Measurements from ENCODE around the gene CMTM6.

CMTM6 gene

GRCh38 chr3:32455609-32456428, 46.8 kb downstream of the CMTM6 start:
- H3K4me3 ChIP-seq (ENCODE audit: low read length in 2 of 2) = no peak overlapping the region
- no peaks in the 10 kb centered on the region for H3K36me3 ChIP-seq (ENCODE audit: control insufficient read depth in 2 of 2, insufficient read depth in 2 of 2, low read length in 2 of 2)

GRCh38 chr3:32454731-32455608, 47.7 kb downstream of the CMTM6 start:
- no peaks in the 10 kb centered on the region for H3K36me3 ChIP-seq (ENCODE audit: control insufficient read depth in 2 of 2, insufficient read depth in 2 of 2, low read length in 2 of 2)
- peaks cover 11% of the 10 kb centered on the region for H3K4me1 ChIP-seq (ENCODE audit: control insufficient read depth, insufficient read depth, low read length)
- H3K9me3 ChIP-seq (ENCODE audit: control insufficient read depth in 2 of 2, low read length in 2 of 2) = no peaks in the 10 kb centered on the region
- peak overlapping the region; percentile 6 to 40 for H3K4me3 ChIP-seq (ENCODE audit: low read length in 2 of 2)
- peaks cover 7 to 10% of the 10 kb centered on the region in 2 donors for H3K27me3 ChIP-seq (ENCODE audit: control insufficient read depth in 1 of 2, insufficient read depth in 2 of 2, low read length in 2 of 2)
- H3K27ac ChIP-seq (ENCODE audit: low read length) = no peak overlapping the region
- no peak overlapping the region for H3K9ac ChIP-seq (ENCODE audit: low read length in 2 of 2)

More at GRCh38 chr3:32455609-32456428, 46.8 kb downstream of the CMTM6 start:
- peaks cover 11% of the 10 kb centered on the region for H3K4me1 ChIP-seq (ENCODE audit: control insufficient read depth, insufficient read depth, low read length)
- H3K27ac ChIP-seq (ENCODE audit: low read length) = no peak overlapping the region
- H3K9ac ChIP-seq (ENCODE audit: low read length in 2 of 2) = no peak overlapping the region
- H3K9me3 ChIP-seq (ENCODE audit: control insufficient read depth in 2 of 2, low read length in 2 of 2) = no peaks in the 10 kb centered on the region
- H3K27me3 ChIP-seq (ENCODE audit: control insufficient read depth in 1 of 2, insufficient read depth in 2 of 2, low read length in 2 of 2) = peaks cover 5 to 10% of the 10 kb centered on the region in 2 donors

- peaks cover 11% of the 10 kb centered on the region for H3K4me1 ChIP-seq (ENCODE audit: control insufficient read depth, insufficient read depth, low read length)
- no peak overlapping the region for H3K27ac ChIP-seq (ENCODE audit: low read length)
- no peaks in the 10 kb centered on the region for H3K36me3 ChIP-seq (ENCODE audit: control insufficient read depth in 2 of 2, insufficient read depth in 2 of 2, low read length in 2 of 2)
- H3K9ac ChIP-seq (ENCODE audit: low read length in 2 of 2) = no peak overlapping the region
- H3K9me3 ChIP-seq (ENCODE audit: control insufficient read depth in 2 of 2, low read length in 2 of 2) = no peaks in the 10 kb centered on the region
- peaks cover 7 to 10% of the 10 kb centered on the region in 2 donors for H3K27me3 ChIP-seq (ENCODE audit: control insufficient read depth in 1 of 2, insufficient read depth in 2 of 2, low read length in 2 of 2)
- H3K4me3 ChIP-seq (ENCODE audit: low read length in 2 of 2) = no peak overlapping the region
These were observed 48.5 kb downstream of the CMTM6 start for GRCh38 chr3:32454111-32454510.

- Histone ChIP-seq H3K4me1 (ENCODE audit: control insufficient read depth, insufficient read depth, low read length) (peaks cover 11% of the 10 kb centered on the region), H3K36me3 (ENCODE audit: control insufficient read depth in 2 of 2, insufficient read depth in 2 of 2, low read length in 2 of 2) (no peaks in the 10 kb centered on the region), H3K9ac (ENCODE audit: low read length in 2 of 2) (no peak overlapping the region), H3K27me3 (ENCODE audit: control insufficient read depth in 1 of 2, insufficient read depth in 2 of 2, low read length in 2 of 2) (peaks cover 7 to 10% of the 10 kb centered on the region in 2 donors), H3K27ac (ENCODE audit: low read length) (no peak overlapping the region), H3K9me3 (ENCODE audit: control insufficient read depth in 2 of 2, low read length in 2 of 2) (no peaks in the 10 kb centered on the region), H3K4me3 (ENCODE audit: low read length in 2 of 2) (no peak overlapping the region)
These were observed 49.3 kb downstream of the CMTM6 start for GRCh38 chr3:32453346-32453745.

- Histone ChIP-seq H3K27ac (ENCODE audit: low read length) (no peak overlapping the region), H3K4me3 (ENCODE audit: low read length in 2 of 2) (no peak overlapping the region), H3K9ac (ENCODE audit: low read length in 2 of 2) (no peak overlapping the region), H3K27me3 (ENCODE audit: control insufficient read depth in 1 of 2, insufficient read depth in 2 of 2, low read length in 2 of 2) (peaks cover 7 to 10% of the 10 kb centered on the region in 2 donors), H3K36me3 (ENCODE audit: control insufficient read depth in 2 of 2, insufficient read depth in 2 of 2, low read length in 2 of 2) (no peaks in the 10 kb centered on the region), H3K4me1 (ENCODE audit: control insufficient read depth, insufficient read depth, low read length) (peaks cover 11% of the 10 kb centered on the region), H3K9me3 (ENCODE audit: control insufficient read depth in 2 of 2, low read length in 2 of 2) (no peaks in the 10 kb centered on the region)
These were observed 50.6 kb downstream of the CMTM6 start for GRCh38 chr3:32452009-32452408.

- Histone ChIP-seq H3K9me3 (ENCODE audit: control insufficient read depth in 2 of 2, low read length in 2 of 2) (no peaks in the 10 kb centered on the region), H3K27me3 (ENCODE audit: control insufficient read depth in 1 of 2, insufficient read depth in 2 of 2, low read length in 2 of 2) (peaks cover 4 to 10% of the 10 kb centered on the region in 2 donors), H3K4me1 (ENCODE audit: control insufficient read depth, insufficient read depth, low read length) (peaks cover 11% of the 10 kb centered on the region), H3K4me3 (ENCODE audit: low read length in 2 of 2) (no peak overlapping the region), H3K36me3 (ENCODE audit: control insufficient read depth in 2 of 2, insufficient read depth in 2 of 2, low read length in 2 of 2) (no peaks in the 10 kb centered on the region), H3K9ac (ENCODE audit: low read length in 2 of 2) (no peak overlapping the region), H3K27ac (ENCODE audit: low read length) (no peak overlapping the region)
These were observed 51.5 kb downstream of the CMTM6 start for GRCh38 chr3:32450992-32451659.

GRCh38 chr3:32450426-32450825, 52.2 kb downstream of the CMTM6 start:
- peaks cover 11% of the 10 kb centered on the region for H3K4me1 ChIP-seq (ENCODE audit: control insufficient read depth, insufficient read depth, low read length)
- no peak overlapping the region for H3K27ac ChIP-seq (ENCODE audit: low read length)
- no peaks in the 10 kb centered on the region for H3K36me3 ChIP-seq (ENCODE audit: control insufficient read depth in 2 of 2, insufficient read depth in 2 of 2, low read length in 2 of 2)
- H3K9ac ChIP-seq (ENCODE audit: low read length in 2 of 2) = no peak overlapping the region
- no peaks in the 10 kb centered on the region for H3K9me3 ChIP-seq (ENCODE audit: control insufficient read depth in 2 of 2, low read length in 2 of 2)
- peaks cover 2 to 7% of the 10 kb centered on the region in 2 donors for H3K27me3 ChIP-seq (ENCODE audit: control insufficient read depth in 1 of 2, insufficient read depth in 2 of 2, low read length in 2 of 2)
- no peak overlapping the region for H3K4me3 ChIP-seq (ENCODE audit: low read length in 2 of 2)

GRCh38 chr3:32449691-32450090, 53.0 kb downstream of the CMTM6 start:
- Histone ChIP-seq H3K4me1 (ENCODE audit: control insufficient read depth, insufficient read depth, low read length) (peaks cover 4% of the 10 kb centered on the region), H3K9me3 (ENCODE audit: control insufficient read depth in 2 of 2, low read length in 2 of 2) (no peaks in the 10 kb centered on the region), H3K27ac (ENCODE audit: low read length) (no peak overlapping the region), H3K36me3 (ENCODE audit: control insufficient read depth in 2 of 2, insufficient read depth in 2 of 2, low read length in 2 of 2) (no peaks in the 10 kb centered on the region), H3K27me3 (ENCODE audit: control insufficient read depth in 1 of 2, insufficient read depth in 2 of 2, low read length in 2 of 2) (peaks cover 2 to 7% of the 10 kb centered on the region in 2 donors), H3K9ac (ENCODE audit: low read length in 2 of 2) (no peak overlapping the region), H3K4me3 (ENCODE audit: low read length in 2 of 2) (no peak overlapping the region)

GRCh38 chr3:32448686-32449474, 53.8 kb downstream of the CMTM6 start:
- no peak overlapping the region for H3K27ac ChIP-seq (ENCODE audit: low read length)
- no peak overlapping the region for H3K4me3 ChIP-seq (ENCODE audit: low read length in 2 of 2)
- no peaks in the 10 kb centered on the region for H3K9me3 ChIP-seq (ENCODE audit: control insufficient read depth in 2 of 2, low read length in 2 of 2)
- no peaks in the 10 kb centered on the region for H3K36me3 ChIP-seq (ENCODE audit: control insufficient read depth in 2 of 2, insufficient read depth in 2 of 2, low read length in 2 of 2)
- H3K4me1 ChIP-seq (ENCODE audit: control insufficient read depth, insufficient read depth, low read length) = no peaks in the 10 kb centered on the region
- H3K9ac ChIP-seq (ENCODE audit: low read length in 2 of 2) = no peak overlapping the region
- H3K27me3 ChIP-seq (ENCODE audit: control insufficient read depth in 1 of 2, insufficient read depth in 2 of 2, low read length in 2 of 2) = peaks cover 2 to 7% of the 10 kb centered on the region in 2 donors
